GM19239 (cell line): ENCODE results near the gene DLD.
"Not testable (repeated sequence)": the region's sequence is repeated elsewhere in the genome, so short reads cannot be mapped to it uniquely, and the experiment has no call there.

ENCODE experiments used
- DNase-seq: peaks from one replicate; pipeline ENCODE4 v3.0.0; 2011; ENCODE audit warnings: low spot score; ENCODE audit not compliant: insufficient read length
- FAIRE-seq: peaks from 2 replicates; lab custom pipeline; 2011; peaks lifted over from hg19 to GRCh38; lab: Jason Lieb, UNC

DLD gene

DNA sequence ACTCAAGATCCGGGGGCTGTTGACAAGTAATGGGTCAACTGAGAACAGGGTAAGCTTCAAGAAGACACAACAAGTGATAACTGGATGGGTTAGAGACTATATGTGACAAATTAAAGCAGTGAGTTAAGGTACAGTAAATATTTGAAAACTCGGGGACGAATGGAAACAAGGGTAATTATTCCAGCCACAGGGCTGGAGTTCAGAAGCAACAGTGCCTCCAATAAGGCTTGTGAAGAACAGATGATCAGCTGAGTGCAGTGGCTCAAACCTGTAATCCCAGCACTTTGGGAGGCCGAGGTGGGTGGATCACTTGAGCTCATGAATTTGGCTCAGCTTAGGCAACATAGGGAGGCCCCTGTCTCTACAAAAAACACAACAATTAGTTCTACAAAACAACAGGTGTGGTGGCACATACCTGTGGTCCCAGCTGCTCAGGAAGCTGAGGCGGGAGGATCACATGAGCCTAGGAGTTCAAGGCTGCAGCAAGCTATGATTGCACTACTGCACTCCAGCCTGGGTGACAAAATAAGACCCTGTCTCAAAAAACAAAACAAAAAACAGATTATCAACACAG lies 20.5 kb upstream of the DLD start:
- DNase-seq (no peak), FAIRE-seq (no peak)

DNA sequence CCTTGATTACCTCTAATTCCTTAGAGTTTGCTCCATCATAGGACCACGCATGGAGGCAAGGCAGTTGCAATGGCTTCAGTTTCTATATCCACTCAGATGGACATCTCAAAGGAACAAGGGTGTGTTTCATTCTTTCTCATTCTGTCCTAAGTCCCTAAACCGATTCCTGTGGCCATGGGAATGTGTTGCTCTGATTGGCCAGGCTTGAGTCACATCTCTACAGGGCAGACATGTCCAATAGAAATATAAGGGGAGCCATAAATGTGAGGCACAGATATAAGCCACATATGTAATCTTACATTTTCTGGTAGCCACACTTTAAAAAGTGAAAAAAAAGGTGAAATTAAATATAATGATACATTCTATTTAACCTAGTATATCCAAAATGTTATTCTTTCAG lies 16.9 kb upstream of the DLD start:
- no peak for DNase-seq
- FAIRE-seq = no peak

DNA sequence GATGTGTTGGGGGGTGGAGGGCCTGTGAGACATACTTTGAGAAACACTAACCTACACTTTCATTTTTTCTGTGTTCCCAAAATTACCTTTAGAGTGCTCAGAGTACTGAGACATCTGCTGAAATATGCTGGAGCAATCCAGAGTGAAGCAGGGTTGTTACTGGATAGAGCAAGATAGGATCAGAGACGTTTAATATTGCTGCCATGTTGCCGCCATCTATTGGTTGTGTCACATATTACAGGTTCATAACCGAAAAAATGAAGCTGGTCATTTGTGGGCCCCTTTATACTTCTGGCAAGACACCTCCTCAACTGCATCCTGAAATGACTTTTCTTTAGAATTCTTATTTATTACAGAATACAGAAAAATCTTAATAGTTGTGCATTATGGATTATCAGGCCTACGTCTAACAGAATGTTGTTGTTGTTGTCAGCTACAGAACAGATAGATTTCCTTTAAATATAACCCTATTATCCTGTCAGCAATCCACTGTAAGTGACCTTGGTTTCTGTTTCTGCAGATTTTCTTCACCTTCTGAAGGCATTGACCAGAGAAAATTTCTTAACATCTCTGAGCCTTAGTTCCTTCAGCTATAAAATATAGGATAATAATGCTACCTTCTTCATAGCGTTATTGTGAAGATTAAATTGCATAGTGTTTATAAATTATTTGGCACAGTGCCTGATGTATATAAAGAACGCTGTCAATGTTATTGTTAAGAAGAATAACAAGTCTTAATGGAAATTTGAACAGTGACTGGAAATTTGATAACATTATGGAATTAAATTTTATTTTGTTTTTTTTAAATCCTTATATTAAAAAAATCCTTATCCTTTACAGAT lies 16.2 kb upstream of the DLD start:
- DNase-seq (no peak), FAIRE-seq (peak; percentile 80)

DNA sequence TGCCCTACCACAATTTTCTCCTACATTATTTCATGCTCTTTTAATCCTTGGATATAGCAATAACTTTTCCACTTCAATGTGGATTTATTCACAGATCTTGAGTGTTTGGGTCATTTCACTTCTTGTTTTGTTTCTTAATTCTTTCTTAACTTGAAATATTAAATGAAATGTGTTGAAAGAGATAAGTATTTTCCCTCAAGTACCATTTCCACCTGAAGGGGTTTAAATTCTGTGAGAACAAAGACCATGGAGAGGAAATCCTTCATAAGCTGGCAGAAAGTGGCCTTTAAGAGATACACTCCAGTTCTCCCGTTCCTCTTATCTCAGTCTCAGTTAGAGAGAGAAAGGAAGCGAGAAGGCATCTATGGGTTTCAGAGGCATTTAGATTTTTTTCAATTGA lies 14.1 kb upstream of the DLD start:
- no peak for FAIRE-seq
- DNase-seq = no peak

DNA sequence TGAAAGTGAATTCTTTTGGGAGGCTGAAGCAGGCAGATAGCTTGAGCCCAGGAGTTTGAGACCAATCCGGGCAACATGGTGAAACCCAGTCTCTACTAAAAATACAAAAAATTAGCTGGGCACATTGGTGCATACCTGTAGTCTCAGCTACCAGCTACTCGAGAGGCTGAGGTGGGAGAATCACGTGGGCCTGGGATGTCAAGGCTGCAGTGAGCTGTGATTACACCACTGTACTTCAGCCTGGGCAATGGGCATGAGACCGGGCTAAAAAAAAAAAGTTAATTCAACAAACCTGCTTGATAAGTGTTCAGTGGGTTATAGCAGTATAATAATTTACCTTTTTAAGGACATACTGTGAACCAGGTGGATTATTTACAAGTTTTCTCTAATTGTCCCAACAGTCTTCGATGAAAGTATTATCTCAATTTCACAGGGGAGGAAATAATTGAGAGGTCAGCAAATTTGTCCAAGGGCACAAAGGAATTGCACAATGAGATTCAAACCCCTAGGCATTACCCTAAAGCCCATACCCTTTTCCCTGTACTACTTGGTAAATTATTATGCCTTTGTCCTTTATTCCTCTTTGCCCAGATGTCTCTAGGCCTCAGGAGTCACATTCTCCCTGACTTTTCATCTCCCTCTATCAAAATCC lies 13.1 kb upstream of the DLD start:
- no peak for DNase-seq
- FAIRE-seq = no peak

DNA sequence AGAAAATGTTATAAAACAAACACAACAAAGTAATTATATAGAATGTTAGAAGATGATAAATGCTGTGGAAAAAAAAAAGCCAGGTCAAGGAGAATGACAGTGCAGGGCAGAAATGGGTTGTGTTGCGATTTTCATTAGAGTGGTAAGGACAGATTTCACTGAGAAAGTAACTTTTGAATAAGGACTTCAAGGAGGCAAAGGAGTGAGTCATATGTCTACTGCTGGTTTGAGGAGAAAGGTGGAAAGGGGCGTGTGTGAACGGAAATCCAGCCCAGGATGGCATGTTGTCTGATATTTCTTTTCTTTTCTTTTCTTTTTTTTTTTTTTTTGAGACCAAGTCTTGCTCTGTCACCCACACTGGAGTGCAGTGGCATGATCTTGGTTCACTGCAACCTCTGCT lies 12.3 kb upstream of the DLD start:
- DNase-seq = no peak
- no peak for FAIRE-seq

DNA sequence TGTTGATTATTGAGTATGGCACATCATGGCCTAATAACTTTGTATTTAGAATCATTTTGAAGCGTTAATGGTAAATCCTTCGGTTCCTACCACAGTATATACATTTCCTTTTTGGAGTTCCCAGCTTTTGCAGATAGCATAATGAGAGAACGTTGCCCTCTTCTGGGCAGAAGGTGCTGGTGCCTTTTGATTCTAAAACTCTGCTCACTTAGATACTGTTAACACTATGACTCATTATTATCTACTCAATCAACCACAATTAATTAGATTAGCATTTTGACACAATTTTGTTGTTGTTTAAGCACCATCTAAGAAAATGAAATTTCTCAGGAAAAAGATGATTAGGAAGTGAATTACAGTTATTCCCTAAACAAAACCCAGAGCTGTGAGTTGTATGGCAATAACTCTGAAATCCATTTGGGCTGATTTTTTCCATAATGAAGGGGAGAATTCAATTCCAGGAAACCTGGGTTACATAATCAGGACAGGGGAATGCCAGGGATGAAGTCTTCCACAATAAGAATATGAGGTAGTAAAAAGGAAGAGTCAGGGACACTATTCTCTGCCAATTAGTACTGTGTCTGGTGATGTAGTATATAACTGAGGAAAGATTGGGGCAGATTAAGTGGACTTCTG lies 11.5 kb upstream of the DLD start:
- FAIRE-seq (peak; percentile 85), DNase-seq (no peak)

DNA sequence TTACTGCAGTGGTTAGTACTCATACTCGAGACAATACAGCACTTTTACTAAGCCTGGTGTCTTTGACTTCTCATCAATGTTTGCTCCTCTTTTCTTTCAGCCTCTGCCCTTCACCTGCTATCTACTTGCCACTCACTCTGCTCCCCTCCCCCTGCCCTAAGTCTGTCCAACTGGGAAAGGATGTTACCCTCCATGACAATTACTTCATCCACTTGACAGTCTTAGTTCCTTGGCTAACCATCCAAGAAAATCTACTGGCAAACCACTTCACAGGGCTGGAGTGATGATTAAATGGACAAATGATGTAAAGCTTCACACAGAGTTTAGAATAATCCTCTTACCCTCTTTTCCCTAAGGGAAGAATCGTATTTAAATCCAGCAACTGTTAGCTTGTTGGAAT lies 8.2 kb upstream of the DLD start:
- FAIRE-seq (no peak), DNase-seq (no peak)

DNA sequence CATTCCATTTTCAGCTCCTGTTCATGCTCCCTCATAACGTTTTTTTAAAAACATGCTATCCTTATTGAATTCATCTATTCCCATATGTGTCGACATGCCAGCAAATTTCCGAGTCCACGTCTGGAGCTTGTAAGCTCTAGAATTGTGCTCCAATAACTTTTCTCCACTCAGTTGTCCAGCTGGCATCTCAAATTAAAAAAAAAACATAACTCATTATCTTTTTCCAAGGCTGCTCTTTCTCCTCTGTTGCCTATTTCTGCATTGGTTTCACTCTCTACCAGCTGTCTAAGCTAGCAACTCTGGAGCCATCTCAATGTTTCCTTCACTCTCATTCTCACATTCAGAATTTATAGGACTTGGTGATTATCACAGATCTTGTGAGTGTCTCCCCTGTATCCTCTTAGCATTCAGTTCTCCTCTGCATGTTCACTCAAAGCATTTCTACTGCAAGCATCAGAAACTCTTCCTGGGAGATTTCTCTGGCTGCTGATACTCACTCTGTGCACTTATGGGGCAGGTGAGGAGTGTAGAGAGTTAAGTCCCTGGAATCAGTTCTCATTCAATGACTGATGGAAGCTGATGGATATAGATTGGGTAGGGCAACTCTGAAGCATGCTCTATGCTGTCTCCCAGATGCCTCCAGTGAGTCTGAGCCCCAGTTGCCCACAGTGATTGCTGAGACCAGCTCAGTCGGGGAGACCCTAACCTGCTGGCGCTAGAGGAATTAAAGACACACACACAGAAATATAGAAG lies 6.7 kb upstream of the DLD start:
- no peak for FAIRE-seq
- no peak for DNase-seq

DNA sequence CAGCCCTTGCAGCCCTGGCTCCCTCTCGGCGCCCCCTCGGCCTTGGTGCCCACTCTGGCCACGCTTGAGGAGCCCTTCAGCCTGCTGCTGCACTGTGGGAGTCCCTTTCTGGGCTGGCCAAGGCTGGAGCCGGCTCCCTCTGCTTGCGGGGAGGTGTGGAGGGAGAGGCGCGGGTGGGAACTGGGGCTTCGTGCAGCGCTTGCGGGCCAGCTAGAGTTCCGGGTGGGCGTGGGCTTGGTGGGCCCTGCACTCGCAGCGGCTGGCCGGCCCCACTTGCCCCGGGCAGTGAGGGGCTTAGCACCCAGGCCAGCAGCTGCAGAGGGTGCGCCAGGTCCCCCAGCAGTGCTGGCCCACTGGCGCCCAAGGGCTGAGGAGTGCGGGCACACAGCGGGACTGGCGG lies 3.2 kb upstream of the DLD start:
- not testable (repeated sequence) for DNase-seq, FAIRE-seq

DNA sequence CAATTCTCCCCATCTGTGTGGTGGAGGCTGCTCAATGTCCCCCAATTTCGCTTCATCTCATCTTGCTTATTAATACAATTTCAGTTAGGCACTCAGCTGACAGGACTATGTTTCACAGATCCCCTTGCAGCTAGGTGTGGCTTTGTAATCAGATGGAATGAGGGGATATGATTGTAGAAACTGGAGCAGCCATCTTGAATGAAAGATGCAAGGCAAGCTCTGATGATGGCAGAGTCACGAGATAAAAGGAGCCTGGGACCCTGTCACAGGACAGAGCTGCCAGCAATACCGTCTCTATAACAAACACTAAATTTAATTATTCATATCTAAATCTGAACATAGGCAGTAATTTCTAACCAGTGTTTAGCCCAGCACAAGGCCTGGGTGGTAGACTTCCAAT lies 991 bp upstream of the DLD start:
- FAIRE-seq = no peak
- DNase-seq = no peak

DNA sequence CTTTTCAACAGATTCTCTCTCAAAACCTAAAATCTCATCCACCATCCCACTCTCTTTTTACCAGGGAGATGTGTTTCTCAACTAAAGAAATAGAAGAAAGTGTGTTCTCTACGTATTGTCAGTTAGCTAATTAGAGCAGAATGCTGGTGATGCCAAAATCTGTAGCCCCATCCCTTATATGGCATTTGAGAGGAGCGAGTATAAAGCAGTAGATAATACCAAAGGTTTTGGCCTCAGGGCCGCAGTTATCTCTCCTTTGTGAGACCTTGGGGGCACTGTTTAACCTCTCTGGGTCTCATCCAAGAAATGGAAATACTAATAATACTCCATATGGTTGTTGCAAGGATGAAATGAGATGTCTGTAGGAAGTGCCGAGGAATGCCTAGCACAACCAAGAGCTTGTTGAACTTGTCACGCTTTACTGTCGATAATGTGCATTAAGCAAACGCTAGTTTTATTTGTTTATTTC lies 456 bp upstream of the DLD start:
- DNase-seq (no peak), FAIRE-seq (peak; percentile 8)

DNA sequence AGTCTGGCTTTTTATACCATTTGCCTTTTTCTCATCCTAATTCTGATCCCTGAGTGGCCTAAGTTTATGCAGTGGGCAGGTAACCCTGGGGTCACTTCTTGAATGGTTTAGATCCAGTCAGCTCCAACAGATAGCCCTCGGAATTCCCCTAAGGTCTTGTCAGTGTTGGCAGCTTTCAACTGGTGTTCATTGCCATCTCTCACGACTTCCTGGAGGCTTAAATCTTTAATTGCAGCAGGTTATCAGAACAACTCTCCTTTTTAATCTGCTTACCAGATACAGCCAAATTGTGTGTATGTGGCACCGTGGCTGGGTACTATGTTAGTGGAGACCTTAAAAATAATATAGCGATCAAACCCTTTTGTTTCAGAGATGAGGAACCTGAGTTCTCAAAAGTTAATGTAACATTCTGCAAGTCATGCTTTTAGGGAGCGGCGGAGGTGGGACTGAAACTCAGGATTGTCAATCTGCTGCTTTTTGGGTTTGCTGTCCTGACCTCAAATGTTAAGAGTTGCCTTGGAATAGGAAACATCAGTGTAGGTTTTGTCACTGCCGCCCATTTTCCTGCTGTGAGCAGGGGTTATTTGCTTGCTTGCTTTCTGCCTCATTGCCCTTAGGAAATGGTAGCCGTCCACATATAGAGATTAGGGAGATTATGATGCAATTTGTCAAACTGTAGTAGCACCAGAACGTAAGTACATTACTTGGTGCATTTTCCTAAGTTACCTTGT lies 818 bp downstream of the DLD start:
- peak; percentile 45 for FAIRE-seq
- DNase-seq = no peak

DNA sequence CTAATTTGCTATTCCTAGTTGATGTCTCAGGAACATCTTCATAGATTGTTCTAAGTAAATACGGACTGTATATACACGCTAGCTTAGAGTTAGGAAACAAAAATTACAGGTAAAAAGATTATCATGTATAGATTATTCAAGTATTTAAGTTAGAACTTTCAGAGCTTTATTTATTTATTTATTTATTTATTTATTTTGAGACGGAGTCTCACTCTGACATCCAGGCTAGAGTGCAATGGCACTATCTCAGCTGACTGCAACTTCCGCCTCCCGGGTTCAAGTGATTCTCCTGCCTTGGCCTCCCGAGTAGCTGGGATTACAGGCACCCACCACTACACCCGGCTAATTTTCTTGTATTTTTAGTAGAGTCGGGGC lies 1.4 kb downstream of the DLD start:
- DNase-seq, FAIRE-seq: not testable (repeated sequence)

DNA sequence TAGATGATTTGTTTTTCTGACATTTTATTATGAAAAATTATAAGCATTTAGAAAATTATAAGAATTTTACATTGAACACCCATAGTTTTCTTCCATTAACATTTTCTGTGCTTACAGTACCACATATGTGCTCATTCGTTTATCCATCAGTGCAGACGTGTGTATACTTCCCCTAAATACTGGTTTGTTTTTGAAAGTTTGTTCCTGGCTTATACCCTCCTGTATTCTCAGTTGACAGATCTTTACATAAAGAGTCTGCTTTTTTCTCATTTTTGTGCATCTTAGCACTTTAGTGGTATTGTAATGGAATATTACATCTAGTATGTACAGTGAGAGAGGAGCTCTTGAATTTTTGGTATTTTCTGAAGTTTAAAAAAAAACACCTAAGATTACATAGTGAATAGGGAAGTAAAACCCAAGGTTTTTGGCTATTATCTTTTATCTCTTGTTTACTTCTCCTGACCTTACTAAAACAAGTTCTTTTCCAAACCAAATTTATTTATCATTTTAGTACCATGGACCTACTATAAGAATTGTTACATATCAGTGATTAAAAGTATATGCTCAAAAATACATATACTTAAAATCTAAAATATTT lies 8.1 kb downstream of the DLD start:
- DNase-seq (no peak), FAIRE-seq (no peak)

DNA sequence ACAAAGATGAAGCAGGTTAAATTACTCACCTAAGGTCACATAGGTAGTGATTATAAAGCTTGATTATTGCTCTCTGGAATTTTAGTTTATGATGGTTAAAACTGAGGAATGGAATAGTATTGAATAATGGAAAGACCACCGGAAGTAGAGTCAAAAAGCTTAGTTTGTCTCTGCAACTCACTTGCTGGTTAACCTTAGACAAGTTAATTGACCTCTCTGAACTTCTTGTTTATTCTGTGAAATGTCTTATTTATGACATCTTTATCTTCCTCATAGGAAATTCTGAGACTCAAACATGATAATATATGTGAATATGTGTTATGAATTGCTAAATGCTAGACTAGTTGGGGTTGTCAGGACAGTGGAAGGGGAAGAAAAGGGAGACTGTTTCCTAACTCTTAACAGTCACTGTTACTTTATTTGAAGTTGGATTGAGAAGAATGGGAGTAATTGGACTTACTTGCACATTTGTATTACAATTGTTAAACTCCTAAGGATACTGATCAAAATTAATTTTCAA lies 9.6 kb downstream of the DLD start:
- DNase-seq = no peak
- FAIRE-seq = no peak

DNA sequence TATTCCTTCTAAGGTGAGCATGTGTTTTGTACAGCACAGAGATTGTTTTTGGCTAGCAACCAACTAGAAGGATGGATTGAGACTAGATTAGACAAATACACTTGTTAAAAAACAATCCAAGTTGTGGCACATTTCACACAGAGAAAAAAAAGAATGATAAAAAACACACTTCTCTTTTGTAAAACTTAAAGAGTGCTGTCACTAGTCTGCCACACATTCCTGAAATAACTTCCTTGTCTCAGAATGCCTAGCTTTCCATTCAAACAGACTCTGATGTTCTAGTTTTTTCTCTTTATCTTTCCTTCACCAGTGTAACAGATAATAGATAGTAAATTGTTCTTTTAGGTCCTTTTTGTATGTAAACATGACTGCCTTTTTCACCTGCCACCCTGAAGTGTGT lies 11.4 kb downstream of the DLD start:
- FAIRE-seq (no peak), DNase-seq (no peak)

DNA sequence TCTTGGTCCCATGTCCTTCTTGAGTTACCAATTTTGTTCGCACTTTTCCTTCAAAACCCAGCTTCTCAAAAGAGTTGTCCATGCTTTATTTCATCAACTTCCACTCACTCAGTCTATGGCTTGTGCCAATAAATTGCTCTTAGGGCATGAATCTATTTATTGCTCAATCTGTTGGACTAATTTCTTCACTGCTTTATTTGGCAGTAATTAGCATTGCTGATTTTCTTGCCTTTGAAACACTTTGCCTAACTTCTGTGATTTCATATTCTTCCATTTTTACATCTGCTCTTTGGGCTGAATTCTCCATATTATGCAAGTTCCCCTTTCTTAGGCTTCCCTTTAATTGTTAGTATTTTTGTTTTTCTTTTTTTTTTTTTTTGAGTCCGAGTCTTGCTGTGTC lies 16.8 kb downstream of the DLD start:
- DNase-seq = no peak
- FAIRE-seq = no peak

DNA sequence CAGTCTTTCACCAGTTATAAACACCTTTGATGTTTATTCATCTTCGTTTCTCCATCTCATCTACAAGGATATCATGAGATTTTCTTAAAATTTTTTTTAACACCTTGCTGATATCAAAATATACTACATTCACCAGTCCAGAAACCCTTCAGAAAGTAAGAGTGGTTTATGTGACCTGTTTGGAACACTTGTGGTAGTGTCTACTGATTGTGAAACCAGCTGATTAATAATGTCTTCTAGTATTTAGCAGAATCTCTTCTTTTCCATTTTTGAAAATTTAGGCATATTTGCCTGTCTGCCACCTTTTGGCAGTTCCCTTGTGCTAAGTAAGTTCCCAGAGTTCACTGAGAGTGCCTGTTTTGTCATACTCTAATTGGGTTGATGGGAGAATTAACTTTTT lies 18.5 kb downstream of the DLD start:
- DNase-seq (no peak), FAIRE-seq (peak; percentile 11)
